DMS153 treated with DMSO at 0.1 percent for 48 hours (cell line): Measurements from ENCODE around the gene GPR78.
"Not testable (repeated sequence)": the region's sequence is repeated elsewhere in the genome, so short reads cannot be mapped to it uniquely, and the experiment has no call there.

Experiments
- DNase-seq: peaks from one replicate; lab custom pipeline; 2025; ENCODE audit not compliant: unreplicated experiment; lab: John Stamatoyannopoulos, UW

GPR78 gene

DNA sequence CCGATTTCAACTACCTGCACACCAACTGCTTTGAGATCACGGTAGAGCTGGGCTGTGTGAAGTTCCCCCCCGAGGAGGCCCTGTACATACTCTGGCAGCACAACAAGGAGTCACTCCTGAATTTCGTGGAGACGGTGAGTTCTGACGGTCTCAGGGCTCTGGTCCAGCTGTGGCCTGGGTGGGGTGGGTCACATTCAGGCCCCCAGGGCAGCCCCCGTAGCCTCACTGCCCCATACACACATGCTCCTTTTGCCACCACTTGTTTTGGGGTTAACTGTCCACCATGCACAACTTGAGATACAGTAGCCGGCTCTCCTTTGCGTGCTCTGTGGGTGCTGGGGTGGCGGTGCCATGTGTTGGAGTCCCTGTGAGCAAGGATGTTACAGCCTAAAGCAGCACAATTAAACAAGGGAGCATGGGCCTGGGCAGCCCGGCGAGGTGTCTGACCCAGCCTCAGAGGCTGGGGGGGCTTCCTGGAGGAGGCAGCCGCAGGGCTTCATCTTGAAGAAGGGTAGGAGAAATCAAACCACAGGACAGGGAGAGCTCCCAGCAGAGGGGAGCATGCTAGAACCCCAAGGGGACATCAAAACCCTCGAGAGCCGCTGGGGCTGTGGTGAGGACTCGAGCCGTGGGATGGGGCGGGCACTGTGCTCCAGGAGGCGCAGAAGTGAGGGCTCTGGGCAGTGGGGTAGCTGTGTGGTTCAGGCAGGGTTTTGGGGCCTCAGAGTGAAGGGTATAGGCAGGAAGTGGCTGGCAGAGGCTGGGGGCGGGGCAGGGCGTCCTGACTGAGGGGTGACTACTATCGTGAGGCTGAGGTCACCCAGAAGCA, 34.4 kb downstream of the GPR78 start:
- no peak for DNase-seq

- DNase-seq = no peak
Measured at GRCh38 chr4:8615366-8615765, 35.2 kb downstream of the GPR78 start.

GRCh38 chr4:8615921-8616787, 36.0 kb downstream of the GPR78 start:
- no peak for DNase-seq

DNA sequence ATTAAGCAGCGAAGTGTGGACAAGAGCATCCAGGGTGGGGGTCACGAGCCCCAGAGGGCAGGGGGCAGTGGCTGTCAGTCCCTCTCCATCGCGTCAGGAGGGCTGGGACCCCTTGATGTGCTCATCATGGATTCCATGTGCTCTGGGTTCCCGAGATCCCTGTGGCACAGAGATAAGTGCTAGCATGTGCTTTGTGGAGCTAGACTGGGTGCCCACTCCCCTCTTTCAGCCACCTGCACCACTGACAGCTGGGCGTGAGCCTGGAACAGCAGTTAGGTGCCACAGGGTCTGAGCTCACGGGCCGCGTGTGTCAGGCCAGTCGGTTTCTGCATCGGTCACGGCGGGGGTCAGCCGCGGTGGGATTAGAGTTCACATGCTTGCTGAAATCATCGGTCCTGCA, 36.6 kb downstream of the GPR78 start:
- no peak for DNase-seq

- DNase-seq = no peak
Measured at GRCh38 chr4:8617486-8618040, 37.4 kb downstream of the GPR78 start.

- DNase-seq = no peak
Measured at GRCh38 chr4:8618421-8618820, 38.2 kb downstream of the GPR78 start.

- DNase-seq = no peak
Measured at GRCh38 chr4:8618961-8619720, 38.9 kb downstream of the GPR78 start.

GRCh38 chr4:8621135-8621534, 40.9 kb downstream of the GPR78 start:
- DNase-seq = not testable (repeated sequence)

DNA sequence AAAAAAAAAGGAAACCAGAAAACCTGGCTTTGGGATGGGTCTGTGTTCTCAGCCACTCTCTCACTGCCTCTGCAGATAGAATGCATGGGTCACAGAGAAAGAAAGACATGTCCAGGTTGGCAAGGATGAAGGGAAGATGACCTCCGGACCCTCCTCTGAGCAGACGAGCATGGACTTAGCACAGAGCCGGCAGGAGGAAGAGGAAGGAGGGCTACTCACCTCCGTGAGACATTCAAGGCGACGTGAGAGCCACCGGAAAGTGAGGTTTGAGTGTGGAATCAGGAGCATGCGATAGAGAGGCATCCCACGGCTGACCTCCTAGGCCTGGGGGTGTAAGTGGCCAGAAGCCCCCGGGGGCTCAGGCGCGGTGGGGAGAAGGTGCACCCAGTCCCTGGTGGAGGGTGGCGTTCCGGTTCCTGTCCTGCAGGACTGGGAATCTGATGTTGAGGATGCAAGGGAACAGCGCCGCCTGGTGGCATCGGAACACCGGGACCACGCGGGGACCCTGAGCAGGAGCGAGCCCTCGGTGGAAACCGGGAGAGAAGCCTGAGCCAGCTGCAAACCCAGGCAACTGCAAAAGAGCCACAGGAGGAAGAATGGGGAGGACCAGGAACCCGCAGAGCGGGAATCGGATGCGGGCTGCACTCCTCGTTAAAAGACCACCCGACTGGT, 44.5 kb downstream of the GPR78 start:
- DNase-seq = not testable (repeated sequence)

GRCh38 chr4:8630240-8630905, 50.2 kb downstream of the GPR78 start:
- not testable (repeated sequence) for DNase-seq

GRCh38 chr4:8631896-8632295, 51.7 kb downstream of the GPR78 start:
- DNase-seq = not testable (repeated sequence)

DNA sequence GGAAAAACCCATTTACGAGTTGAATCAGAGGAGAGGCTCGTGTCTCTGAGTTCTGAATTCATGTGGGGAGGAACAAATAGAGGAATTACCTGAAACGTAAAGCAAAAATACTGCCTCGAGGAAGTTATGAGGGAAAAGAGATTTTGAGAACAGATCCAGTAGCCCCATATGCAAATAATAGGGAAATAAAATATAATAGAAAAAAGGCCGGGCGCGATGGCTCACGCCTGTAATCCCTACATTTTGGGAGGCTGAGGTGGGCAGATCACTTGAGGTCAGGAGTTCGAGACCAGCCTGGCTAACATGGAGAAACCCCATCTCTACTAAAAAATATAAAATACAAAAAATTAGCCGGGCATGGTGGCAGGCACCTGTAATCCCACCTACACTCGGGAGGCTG, 54.6 kb downstream of the GPR78 start:
- not testable (repeated sequence) for DNase-seq

DNA sequence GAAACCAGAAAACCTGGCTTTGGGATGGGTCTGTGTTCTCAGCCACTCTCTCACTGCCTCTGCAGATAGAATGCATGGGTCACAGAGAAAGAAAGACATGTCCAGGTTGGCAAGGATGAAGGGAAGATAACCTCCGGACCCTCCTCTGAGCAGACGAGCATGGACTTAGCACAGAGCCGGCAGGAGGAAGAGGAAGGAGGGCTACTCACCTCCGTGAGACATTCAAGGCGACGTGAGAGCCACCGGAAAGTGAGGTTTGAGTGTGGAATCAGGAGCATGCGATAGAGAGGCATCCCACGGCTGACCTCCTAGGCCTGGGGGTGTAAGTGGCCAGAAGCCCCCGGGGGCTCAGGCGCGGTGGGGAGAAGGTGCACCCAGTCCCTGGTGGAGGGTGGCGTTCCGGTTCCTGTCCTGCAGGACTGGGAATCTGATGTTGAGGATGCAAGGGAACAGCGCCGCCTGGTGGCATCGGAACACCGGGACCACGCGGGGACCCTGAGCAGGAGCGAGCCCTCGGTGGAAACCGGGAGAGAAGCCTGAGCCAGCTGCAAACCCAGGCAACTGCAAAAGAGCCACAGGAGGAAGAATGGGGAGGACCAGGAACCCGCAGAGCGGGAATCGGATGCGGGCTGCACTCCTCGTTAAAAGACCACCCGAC, 55.8 kb downstream of the GPR78 start:
- DNase-seq = not testable (repeated sequence)
